GM10266 (cell line): ENCODE results near the gene PAN2.
"Not testable (repeated sequence)": the region's sequence is repeated elsewhere in the genome, so short reads cannot be mapped to it uniquely, and the experiment has no call there.

Experiments used
- DNase-seq: peaks from one replicate; pipeline ENCODE4 v3.0.0; 2012; ENCODE audit errors: extremely low spot score
- CTCF ChIP-seq: IDR thresholded peaks from 2 replicates; pipeline ENCODE4 v1.5.1; 2012; ENCODE audit warnings: mild to moderate bottlenecking, low read depth; ENCODE audit not compliant: control insufficient read depth, insufficient read depth; ENCODE audit errors: missing control alignments

PAN2 gene

DNA sequence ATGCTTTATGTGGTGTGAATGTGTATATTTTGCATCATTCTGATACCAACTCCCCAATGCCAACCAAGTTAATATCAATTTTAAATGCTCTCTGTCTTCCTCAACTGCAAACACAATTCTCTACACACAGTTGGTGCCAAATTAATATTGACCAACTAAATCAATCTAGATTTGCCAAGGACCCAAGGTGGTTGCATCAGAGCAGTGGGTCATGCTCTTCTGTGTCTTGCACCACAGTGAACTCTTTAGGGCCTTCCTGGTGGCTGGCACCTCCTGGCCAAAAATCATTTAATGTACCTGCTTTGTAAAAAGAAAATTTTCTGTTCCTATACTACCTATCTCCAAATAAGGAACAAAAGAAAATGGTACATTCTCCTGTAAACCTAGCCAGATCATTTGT lies 53.0 kb downstream of the PAN2 start:
- DNase-seq, result no peak
- no peak for TF ChIP-seq CTCF

DNA sequence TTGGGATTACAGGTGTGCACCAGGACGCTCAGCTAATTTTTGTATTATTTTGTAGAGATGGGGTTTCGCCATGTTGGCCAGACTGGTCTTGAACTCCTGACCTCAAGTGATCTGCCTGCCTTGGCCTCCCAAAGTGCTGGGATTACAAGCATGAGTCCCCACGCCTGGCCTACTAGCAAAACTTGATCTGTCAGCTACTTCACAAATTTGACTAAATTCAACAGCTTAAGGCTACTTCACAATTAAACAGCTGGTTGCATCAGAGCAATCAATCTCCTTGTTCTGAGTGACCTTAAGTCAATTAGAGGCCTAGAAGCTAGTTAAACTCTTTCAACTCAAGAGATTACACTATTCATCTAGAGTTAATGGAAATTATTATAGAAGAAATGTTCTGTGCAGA lies 54.9 kb downstream of the PAN2 start:
- TF ChIP-seq CTCF, result no peak
- DNase-seq, result no peak

DNA sequence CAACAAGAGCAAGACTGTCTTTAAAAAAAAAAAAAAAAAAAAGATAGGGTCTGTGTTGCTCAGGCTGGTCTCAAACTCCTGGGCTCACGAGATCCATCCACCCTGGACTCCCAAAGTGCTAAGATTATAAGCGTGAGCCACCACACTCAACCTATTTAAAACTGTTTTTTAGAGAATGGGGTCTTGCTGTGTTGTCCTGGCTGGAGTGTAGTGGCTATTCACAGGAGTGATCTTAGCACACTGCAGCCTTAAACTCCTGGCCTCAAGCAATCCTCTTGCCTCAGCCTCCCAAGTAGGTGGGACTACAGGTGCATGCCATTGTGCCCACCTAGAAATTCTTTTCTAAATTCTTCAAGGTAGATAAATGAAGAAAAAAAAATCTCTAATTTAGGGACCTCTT lies 59.5 kb downstream of the PAN2 start:
- no peak for TF ChIP-seq CTCF
- DNase-seq, result no peak

- DNase-seq, result not testable (repeated sequence)
These were observed 61.3 kb downstream of the PAN2 start for GRCh38 chr12:56272468-56272867.

DNA sequence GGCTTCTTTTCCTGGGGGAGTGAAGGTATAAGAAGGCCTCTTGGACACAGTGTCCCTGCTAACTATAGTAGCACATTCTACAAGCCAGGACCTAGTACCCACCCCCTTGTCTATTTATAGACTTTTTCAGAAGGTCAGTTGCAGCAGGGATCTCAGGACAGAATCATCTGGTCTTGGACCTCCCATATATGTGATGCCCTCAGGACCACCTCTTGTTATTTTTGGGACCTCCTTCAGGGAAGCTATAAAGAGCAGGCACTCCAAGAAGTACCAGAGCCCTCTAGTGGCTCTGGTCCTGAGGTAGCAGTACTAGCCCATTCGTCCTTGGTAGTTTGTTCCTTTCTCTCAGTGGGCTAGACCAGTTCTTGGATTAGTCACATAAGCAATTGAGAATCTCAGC lies 62.8 kb downstream of the PAN2 start:
- no peak for DNase-seq

GRCh38 chr12:56267443-56268071 lies 66.2 kb downstream of the PAN2 start:
- TF ChIP-seq CTCF, result no peak
- no peak for DNase-seq

More for the DNA sequence above, 62.8 kb downstream of the PAN2 start:
- TF ChIP-seq CTCF, result peak; percentile 60

- peak; percentile 47 for TF ChIP-seq CTCF
These were observed 66.9 kb downstream of the PAN2 start, which contains the start of gene COQ10A for GRCh38 chr12:56266693-56267442. Gene COQ10A (plus strand): TSS chr12:56266942. CDS start chr12:56267119, 177 bp downstream.

More at GRCh38 chr12:56266693-56267442, 66.9 kb downstream of the PAN2 start, which contains the start of gene COQ10A:
- peak; percentile 93 for DNase-seq
